ENCODE data around the gene TBC1D8. TPM values are rescaled to one million over a fixed set of nuclear protein-coding genes. Genes with fewer than 3 reads are reported as not detected.
A peak's percentile ranks its signal among the peaks of the same experiment; 100 is the strongest.

TBC1D8 gene
- total and polyA plus RNA-seq, 2 of the 13 experiments (the other 11 are each of a cell fraction or from before 2014, with no cell fraction given) = 45.1 to 95.4 TPM

GRCh38 chr2:101188683-101189405, 37.7 kb upstream of the TBC1D8 start (continued):
- TF ChIP-seq CHD4 (IDR thresholded peaks at IDR 0.05; ENCODE audit: borderline replicate concordance, low read length) (peak; percentile 81; the same call in 1 of the 2 replicates), NFE2L2 (IDR thresholded peaks at IDR 0.05; ENCODE audit: low read length) (no peak), EP300 (IDR thresholded peaks at IDR 0.05; ENCODE audit: low read depth in 2 of 2, low read length in 2 of 2) (0 out of 4 replicates have a peak, but pooled peaks of 1 of the 2 experiments have one; percentile 12), EP300 (CRISPR knock-in tag; IDR thresholded peaks at IDR 0.05; ENCODE audit: borderline replicate concordance) (no peak), HNRNPLL (IDR thresholded peaks at IDR 0.05; ENCODE audit: low read depth, low read length, poor library complexity, severe bottlenecking) (no peak), THAP8 (CRISPR knock-in tag; IDR thresholded peaks at IDR 0.05; ENCODE audit: borderline replicate concordance) (no peak), ZNF282 (IDR thresholded peaks at IDR 0.05; ENCODE audit: partially characterized antibody) (no peak), YEATS4 (CRISPR knock-in tag; IDR thresholded peaks at IDR 0.05; ENCODE audit: borderline replicate concordance) (no peak), KMT2B (CRISPR knock-in tag; IDR thresholded peaks at IDR 0.05) (no peak), TSC22D2 (CRISPR knock-in tag; IDR thresholded peaks at IDR 0.05; ENCODE audit: borderline replicate concordance) (no peak), FOXK2 (IDR thresholded peaks at IDR 0.05) (no peak), ZNF414 (CRISPR knock-in tag; IDR thresholded peaks at IDR 0.05) (no peak), ZNF652 (CRISPR knock-in tag; IDR thresholded peaks at IDR 0.05; ENCODE audit: borderline replicate concordance, low read depth) (peak; percentile 94), CERS6 (CRISPR knock-in tag; IDR thresholded peaks at IDR 0.05) (no peak), THAP11 (CRISPR knock-in tag; IDR thresholded peaks at IDR 0.05) (no peak), NR2C2 (CRISPR knock-in tag; IDR thresholded peaks at IDR 0.05; ENCODE audit: borderline replicate concordance) (no peak), ZMYM4 (CRISPR knock-in tag; IDR thresholded peaks at IDR 0.05) (peak; percentile 67; the same call in 1 of the 2 replicates), TFDP2 (CRISPR knock-in tag; IDR thresholded peaks at IDR 0.05) (no peak), CEBPB (IDR thresholded peaks at IDR 0.05; ENCODE audit: borderline replicate concordance, low read depth, low read length) (no peak), ZNF558 (CRISPR knock-in tag; IDR thresholded peaks at IDR 0.05; ENCODE audit: borderline replicate concordance) (no peak), TAF1 (CRISPR knock-in tag; IDR thresholded peaks at IDR 0.05) (no peak), ARNT2 (CRISPR knock-in tag; IDR thresholded peaks at IDR 0.05; ENCODE audit: low read depth) (no peak), PRDM15 (CRISPR knock-in tag; IDR thresholded peaks at IDR 0.05) (no peak)

Measured in HepG2 (cell line).